Nephron progenitor cell (in vitro differentiated cells): ENCODE results near the gene RAD51B.

Source experiments
- DNase-seq: peaks from one replicate; pipeline ENCODE4 v3.0.0; 2021
- H3K27ac Mint-ChIP-seq: 2 replicates; pipeline ENCODE4 v1.8.0; 2021; ENCODE audit warnings: mild to moderate bottlenecking, moderate library complexity, mixed read lengths
- H3K27me3 Mint-ChIP-seq: 2 replicates; pipeline ENCODE4 v1.8.0; 2021; ENCODE audit warnings: mild to moderate bottlenecking, low read depth, mixed read lengths; ENCODE audit not compliant: poor library complexity
- H3K36me3 Mint-ChIP-seq: 2 replicates; pipeline ENCODE4 v1.8.0; 2021; ENCODE audit warnings: low read depth, mixed read lengths
- H3K4me1 Mint-ChIP-seq: 2 replicates; pipeline ENCODE4 v1.8.0; 2021; ENCODE audit warnings: mixed read lengths
- H3K4me3 Mint-ChIP-seq: 2 replicates; pipeline ENCODE4 v1.8.0; 2021; ENCODE audit warnings: mild to moderate bottlenecking, moderate library complexity, mixed read lengths
- H3K9me3 Mint-ChIP-seq: 2 replicates; pipeline ENCODE4 v1.8.0; 2021; ENCODE audit warnings: mild to moderate bottlenecking, moderate library complexity, mixed read lengths
- TF ChIP-seq, protein P1 (sequence below): fragments of 200-600 bp; sonication (generic); IDR thresholded peaks from 2 replicates; pipeline ENCODE4 v1.5.0; 2021; ENCODE audit warnings: antibody characterized with exemption

Gene RAD51B

DNA sequence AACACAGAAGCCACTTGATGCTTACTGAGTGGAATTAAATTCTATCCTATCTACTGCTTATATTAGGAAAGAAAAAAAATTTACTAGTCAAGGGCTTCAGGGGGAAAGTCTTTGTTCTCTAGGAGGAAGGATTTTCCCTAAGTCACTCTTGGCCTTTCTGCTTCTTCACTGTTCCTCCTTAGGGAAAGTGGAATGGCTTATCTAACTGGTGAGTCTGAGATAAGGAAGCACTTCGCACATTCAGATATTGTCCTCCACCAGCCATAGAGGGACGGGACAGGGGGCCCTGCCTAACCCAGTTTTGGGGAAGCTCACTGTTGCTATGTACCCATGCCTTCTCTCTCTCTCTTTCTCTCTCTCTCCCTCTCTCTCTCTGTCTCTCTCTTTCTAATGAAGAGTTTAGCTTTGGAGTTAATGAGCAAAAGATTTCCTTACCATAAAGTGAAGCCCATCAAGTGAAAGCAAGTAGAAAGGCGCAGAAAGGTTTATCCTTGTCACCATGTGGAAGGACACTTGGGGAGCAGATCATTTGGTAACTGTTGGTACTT lies 522.7 kb downstream of the RAD51B start:
- Mint-ChIP-seq H3K4me3 (no peak overlapping the region), H3K4me1 (peaks cover 32% of the 10 kb centered on the region), H3K27ac (no peak overlapping the region), H3K36me3 (peaks cover 36% of the 10 kb centered on the region), H3K9me3 (peaks cover 40% of the 10 kb centered on the region), H3K27me3 (peaks cover 4% of the 10 kb centered on the region)
- TF ChIP-seq, protein P1, sequence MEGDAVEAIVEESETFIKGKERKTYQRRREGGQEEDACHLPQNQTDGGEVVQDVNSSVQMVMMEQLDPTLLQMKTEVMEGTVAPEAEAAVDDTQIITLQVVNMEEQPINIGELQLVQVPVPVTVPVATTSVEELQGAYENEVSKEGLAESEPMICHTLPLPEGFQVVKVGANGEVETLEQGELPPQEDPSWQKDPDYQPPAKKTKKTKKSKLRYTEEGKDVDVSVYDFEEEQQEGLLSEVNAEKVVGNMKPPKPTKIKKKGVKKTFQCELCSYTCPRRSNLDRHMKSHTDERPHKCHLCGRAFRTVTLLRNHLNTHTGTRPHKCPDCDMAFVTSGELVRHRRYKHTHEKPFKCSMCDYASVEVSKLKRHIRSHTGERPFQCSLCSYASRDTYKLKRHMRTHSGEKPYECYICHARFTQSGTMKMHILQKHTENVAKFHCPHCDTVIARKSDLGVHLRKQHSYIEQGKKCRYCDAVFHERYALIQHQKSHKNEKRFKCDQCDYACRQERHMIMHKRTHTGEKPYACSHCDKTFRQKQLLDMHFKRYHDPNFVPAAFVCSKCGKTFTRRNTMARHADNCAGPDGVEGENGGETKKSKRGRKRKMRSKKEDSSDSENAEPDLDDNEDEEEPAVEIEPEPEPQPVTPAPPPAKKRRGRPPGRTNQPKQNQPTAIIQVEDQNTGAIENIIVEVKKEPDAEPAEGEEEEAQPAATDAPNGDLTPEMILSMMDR, result no peak
- no peak for DNase-seq

DNA sequence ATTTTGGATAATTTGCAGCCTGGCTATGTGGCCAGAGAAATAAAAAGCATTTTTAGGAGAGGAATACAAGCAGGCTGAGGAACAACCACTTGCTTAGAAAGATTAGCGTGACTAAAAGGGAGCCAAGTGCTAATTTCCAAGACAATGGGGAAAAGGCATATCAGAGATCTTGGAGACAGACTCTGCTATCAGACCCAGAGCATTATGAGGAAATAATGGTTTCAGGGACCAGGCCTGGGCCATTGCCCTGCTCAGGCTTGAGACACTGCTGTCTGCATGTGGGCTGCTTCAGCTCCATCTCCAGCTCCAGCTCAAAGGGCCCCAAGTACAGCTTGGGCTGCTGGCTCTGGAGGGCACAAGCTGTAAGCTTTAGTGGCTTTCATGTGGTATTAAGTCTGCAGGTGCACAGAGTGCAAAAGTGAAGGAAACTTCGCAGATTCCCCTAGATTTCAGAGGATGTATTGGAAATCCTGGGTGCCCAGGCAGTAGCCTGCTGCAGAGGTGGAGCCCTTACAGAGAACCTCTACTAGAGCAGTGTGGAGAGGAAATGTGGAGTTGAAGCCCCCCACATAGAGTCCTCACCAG lies 524.0 kb downstream of the RAD51B start:
- TF ChIP-seq, protein P1, result no peak
- DNase-seq, result no peak
- Mint-ChIP-seq H3K27ac (no peak overlapping the region), H3K4me3 (no peak overlapping the region), H3K36me3 (peaks cover 34% of the 10 kb centered on the region), H3K27me3 (peaks cover 4% of the 10 kb centered on the region), H3K9me3 (peaks cover 40% of the 10 kb centered on the region), H3K4me1 (peaks cover 32% of the 10 kb centered on the region)

DNA sequence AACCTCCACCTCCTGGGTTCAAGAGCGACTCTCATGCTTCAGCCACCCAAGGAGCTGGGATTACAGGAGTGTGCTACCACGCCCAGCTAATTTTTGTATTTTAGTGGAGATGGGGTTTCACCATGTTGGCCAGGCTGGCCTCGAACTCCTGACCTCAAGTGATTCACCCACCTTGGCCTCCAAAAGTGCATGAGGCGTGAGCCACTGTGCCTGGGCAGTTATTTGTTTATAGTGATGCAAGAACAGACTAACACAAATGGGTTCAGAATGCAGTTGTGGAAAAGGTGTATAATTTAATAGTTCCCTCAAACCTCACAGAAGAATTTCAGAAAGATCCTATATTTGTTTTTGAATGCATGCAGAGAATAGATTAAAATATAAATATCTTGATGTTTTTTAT lies 526.2 kb downstream of the RAD51B start:
- Mint-ChIP-seq H3K36me3 (peaks cover 32% of the 10 kb centered on the region), H3K4me3 (no peak overlapping the region), H3K27me3 (peaks cover 4% of the 10 kb centered on the region), H3K4me1 (peaks cover 34% of the 10 kb centered on the region), H3K27ac (no peak overlapping the region), H3K9me3 (peaks cover 31% of the 10 kb centered on the region)
- TF ChIP-seq, protein P1, result no peak
- no peak for DNase-seq

DNA sequence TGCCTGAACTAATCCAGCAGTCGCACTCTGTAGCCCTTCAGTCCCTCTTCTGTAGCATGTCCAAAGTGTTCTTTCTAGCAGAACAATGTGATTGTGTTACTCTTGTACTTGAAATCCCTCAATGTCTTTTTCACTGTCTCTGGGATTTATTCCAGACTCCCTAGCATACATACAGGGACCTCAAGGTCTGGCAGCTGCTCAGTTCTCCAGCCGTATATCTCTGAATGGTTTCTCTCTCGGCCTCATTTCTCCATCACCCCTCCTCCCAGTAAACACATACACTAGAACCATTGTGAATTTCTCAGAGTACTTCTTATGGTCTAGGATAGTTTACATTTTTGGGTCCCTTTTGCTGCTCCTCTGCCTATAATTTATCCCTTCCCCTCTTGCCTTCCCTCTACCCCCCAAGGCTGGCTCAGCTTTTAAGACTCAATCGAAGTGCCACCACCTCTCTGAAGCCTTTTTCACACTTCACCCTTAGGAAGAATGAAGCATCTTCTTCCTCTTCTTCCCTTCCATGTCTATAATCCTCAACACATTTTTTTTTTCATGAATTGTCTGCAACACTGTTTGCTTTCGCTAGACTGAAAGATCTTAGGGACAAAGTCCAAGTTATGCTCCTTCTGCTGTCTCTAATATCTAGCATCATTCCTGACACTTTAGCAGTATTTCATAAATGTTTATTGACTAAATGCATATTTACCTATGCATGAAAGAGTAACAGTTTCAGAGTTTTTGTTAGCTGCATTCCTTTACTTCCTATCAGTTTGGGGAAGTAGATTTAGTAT lies 527.2 kb downstream of the RAD51B start:
- Mint-ChIP-seq H3K27me3 (peaks cover 4% of the 10 kb centered on the region), H3K27ac (peak overlapping the region; percentile 68), H3K9me3 (peaks cover 35% of the 10 kb centered on the region), H3K4me1 (peaks cover 30% of the 10 kb centered on the region), H3K4me3 (no peak overlapping the region), H3K36me3 (peaks cover 39% of the 10 kb centered on the region)
- TF ChIP-seq, protein P1, result no peak
- DNase-seq, result no peak

DNA sequence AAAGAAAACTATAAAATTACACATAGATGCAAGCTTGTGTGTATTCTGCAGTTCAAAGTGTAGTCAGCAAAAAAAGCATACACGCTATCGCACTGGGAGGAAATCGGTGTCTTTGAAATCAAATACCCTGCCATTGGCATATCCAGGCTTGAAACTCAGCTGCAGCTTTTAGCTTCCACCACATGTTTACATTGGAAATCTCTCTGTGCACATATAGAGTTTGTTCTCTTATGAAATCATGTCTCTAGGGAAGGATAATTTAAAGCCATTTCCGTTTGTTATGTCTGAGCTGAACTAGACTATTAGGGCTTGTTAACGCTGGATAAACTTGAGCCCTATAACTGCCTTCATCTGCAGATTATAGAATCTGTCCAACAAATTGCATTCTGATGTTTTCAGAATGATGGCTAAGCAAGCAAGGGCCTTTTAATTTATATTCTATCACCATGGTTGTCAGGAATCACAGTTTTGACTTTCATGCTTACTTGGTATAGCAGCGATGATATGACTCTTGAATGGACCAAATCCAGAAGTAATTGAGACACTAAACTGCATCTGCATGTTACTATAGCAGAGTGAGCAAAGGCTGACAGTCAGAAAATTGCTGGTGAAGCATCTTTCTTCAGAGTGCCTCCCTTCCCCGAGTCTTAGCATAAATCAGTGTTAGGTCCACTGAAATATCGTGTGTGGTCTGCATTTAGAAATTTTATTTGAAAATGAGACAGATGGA lies 530.5 kb downstream of the RAD51B start:
- Mint-ChIP-seq H3K27ac (no peak overlapping the region), H3K9me3 (peaks cover 25% of the 10 kb centered on the region), H3K36me3 (peaks cover 31% of the 10 kb centered on the region), H3K4me3 (no peak overlapping the region), H3K27me3 (peaks cover 4% of the 10 kb centered on the region), H3K4me1 (peaks cover 32% of the 10 kb centered on the region)
- no peak for DNase-seq
- TF ChIP-seq, protein P1, result no peak
